Transverse colon (tissue), 4 donors: ENCODE data around the gene CHST11. TPM values are rescaled to one million over a fixed set of nuclear protein-coding genes. Genes with fewer than 3 reads are reported as not detected.

Experiments used
- DNase-seq: peaks from one replicate; pipeline ENCODE4 v3.0.0-alpha.2; 2019
- H3K27ac ChIP-seq, 4 donors: fragments of 200-600 bp; sonication (generic); 2 replicates each; pipeline ENCODE4 v1.5.1; 2016 to 2018; ENCODE audit warnings: inconsistent platforms in 4 of 4
- H3K27me3 ChIP-seq: fragments of 200-600 bp; sonication (generic); 2 replicates; pipeline ENCODE4 v1.5.1; 2017; ENCODE audit warnings: inconsistent platforms
- H3K36me3 ChIP-seq, 4 donors: fragments of 200-600 bp; sonication (generic); 2 replicates each; pipeline ENCODE4 v1.5.1; 2017 to 2019; ENCODE audit warnings: inconsistent platforms in 4 of 4
- H3K4me1 ChIP-seq, 4 donors: fragments of 200-600 bp; sonication (generic); 2 replicates each; pipeline ENCODE4 v1.5.1; 2017 to 2020; ENCODE audit warnings: inconsistent platforms in 4 of 4
- H3K4me3 ChIP-seq, 4 donors: fragments of 200-600 bp; sonication (generic); 1 replicate in 1 of 4; 2 replicates in 3 of 4; pipeline versions ENCODE4 v1.5.1 to v1.6.1; 2017 to 2019; ENCODE audit warnings: inconsistent platforms in 4 of 4
- H3K9me3 ChIP-seq, 2 donors: fragments of 200-600 bp; sonication (generic); 2 replicates each; pipeline ENCODE4 v1.5.1; 2017 to 2019; ENCODE audit warnings: inconsistent platforms in 2 of 2
- CTCF ChIP-seq, 5 experiments: fragments of 200-600 bp in 3 of 5; fragments of 450-650 bp in 2 of 5; sonication (generic) in 3 of 5; IDR thresholded peaks; 1 replicate in 2 of 5; 2 replicates in 3 of 5; pipeline ENCODE4 v1.5.1; 2016 to 2017; ENCODE audit warnings: antibody characterized with exemption in 5 of 5, inconsistent platforms in 3 of 5, mild to moderate bottlenecking in 2 of 5, moderate library complexity in 1 of 5
- EP300 ChIP-seq: sonication (generic); formaldehyde crosslinking; IDR thresholded peaks from one replicate; pipeline ENCODE4 v1.6.1; 2017; ENCODE audit warnings: antibody characterized with exemption, low read depth
- POLR2A ChIP-seq: fragments of 450-650 bp; IDR thresholded peaks from one replicate; pipeline ENCODE4 v1.6.1; 2016; ENCODE audit warnings: antibody characterized with exemption, mild to moderate bottlenecking, moderate library complexity
- POLR2AphosphoS5 ChIP-seq, 3 donors: sonication (generic); formaldehyde crosslinking; IDR thresholded peaks; one replicate each; pipeline ENCODE4 v1.6.1; 2016; ENCODE audit warnings: antibody characterized with exemption in 3 of 3
- WGBS, 2 donors: methylation state at CpG; one replicate each; pipeline ENCODE4 v1.1.5; 2018; ENCODE audit warnings: low coverage in 1 of 2; 5-methylcytosine and 5-hydroxymethylcytosine counted together
- in situ Hi-C, 4 donors: fragments of 200-750 bp; cut with MboI; loops; one replicate each; pipeline versions ENCODE4 v1.15.0 to v1.15.1; 2017; ENCODE audit warnings: low sequenced_read_pairs in 3 of 4, low pct_ligation_motif_present in 1 of 4, low pct_unique_long_range_greater_than_20kb in 1 of 4
- intact Hi-C: fragments of 100-400 bp; cut with DNase I; formaldehyde crosslinking; loops from one replicate; pipeline ENCODE4 v1.15.1; 2023; ENCODE audit warnings: low total_unique reads
- total RNA-seq, 4 donors: library from RNA; depleted of rRNA; stranded (reverse); fragments of >200 nt; gene quantifications; one replicate each; pipeline ENCODE4 v1.1.0, GENCODE V29; 2016

The CHST11 gene
- total RNA-seq, 4 donors from 2014 or later = 4.2 to 123 (median 31.5) TPM

GRCh38 chr12:104490186-104490585 lies 33.4 kb downstream of the CHST11 start:
- no peak for DNase-seq
- no peaks in the 10 kb centered on the region for H3K36me3 ChIP-seq
- intact Hi-C loops (no loop called here), in situ Hi-C loops (no loop called here)
- H3K9me3 ChIP-seq = no peaks in the 10 kb centered on the region
- 86 to 100% methylated on average over 1 to 4 of the region's 4 CpGs for WGBS, 2 donors
- TF ChIP-seq POLR2AphosphoS5 (IDR thresholded peaks at IDR 0.05) (no peak), POLR2A (no peak), CTCF (IDR thresholded peaks at IDR 0.05) (no peak)
- no peak overlapping the region for H3K4me3 ChIP-seq
- H3K4me1 ChIP-seq = peaks cover 0 to 35% (median 15%) of the 10 kb centered on the region in 4 donors
- no peak overlapping the region for H3K27ac ChIP-seq
- no peaks in the 10 kb centered on the region for H3K27me3 ChIP-seq

GRCh38 chr12:104490850-104491249 lies 34.1 kb downstream of the CHST11 start:
- no peaks in the 10 kb centered on the region for H3K9me3 ChIP-seq
- no peaks in the 10 kb centered on the region for H3K36me3 ChIP-seq
- intact Hi-C loops = no loop called here
- in situ Hi-C loops = no loop called here
- H3K27me3 ChIP-seq = no peaks in the 10 kb centered on the region
- DNase-seq = no peak
- WGBS, 2 donors = 78 to 79% methylated on average over 3 of the region's 3 CpGs
- H3K27ac ChIP-seq = no peak overlapping the region
- peaks cover 0 to 32% (median 12%) of the 10 kb centered on the region in 4 donors for H3K4me1 ChIP-seq
- TF ChIP-seq POLR2AphosphoS5 (IDR thresholded peaks at IDR 0.05) (no peak), EP300 (no peak), POLR2A (no peak), CTCF (IDR thresholded peaks at IDR 0.05) (no peak)
- no peak overlapping the region for H3K4me3 ChIP-seq

- intact Hi-C loops (no loop called here), in situ Hi-C loops (no loop called here)
- H3K9me3 ChIP-seq = no peaks in the 10 kb centered on the region
- peaks cover 0 to 19% (median 0%) of the 10 kb centered on the region in 4 donors for H3K4me1 ChIP-seq
- WGBS, 2 donors = 80 to 94% methylated on average over 1 to 7 of the region's 7 CpGs
- no peak for DNase-seq
- TF ChIP-seq POLR2A (no peak), POLR2AphosphoS5 (IDR thresholded peaks at IDR 0.05) (no peak), CTCF (IDR thresholded peaks at IDR 0.05) (no peak)
- H3K27me3 ChIP-seq = no peaks in the 10 kb centered on the region
- H3K4me3 ChIP-seq = no peak overlapping the region
- peak overlapping the region in 3 of 4 donors; percentile 14 to 72 (median 54) for H3K27ac ChIP-seq
- H3K36me3 ChIP-seq = no peaks in the 10 kb centered on the region
These were observed 36.7 kb downstream of the CHST11 start for GRCh38 chr12:104493496-104493895.

GRCh38 chr12:104494137-104494792 lies 37.5 kb downstream of the CHST11 start:
- Histone ChIP-seq H3K27me3 (no peaks in the 10 kb centered on the region), H3K27ac (peak overlapping the region; percentile 14 to 72 (median 38)), H3K36me3 (no peaks in the 10 kb centered on the region), H3K9me3 (no peaks in the 10 kb centered on the region), H3K4me3 (no peak overlapping the region), H3K4me1 (peaks cover 0 to 22% (median 0%) of the 10 kb centered on the region in 4 donors)
- DNase-seq = no peak
- 74 to 75% methylated on average over 8 to 13 of the region's 13 CpGs for WGBS, 2 donors
- in situ Hi-C loops (no loop called here), intact Hi-C loops (no loop called here)
- TF ChIP-seq CTCF (IDR thresholded peaks at IDR 0.05) (no peak), POLR2A (no peak), POLR2AphosphoS5 (IDR thresholded peaks at IDR 0.05) (no peak), EP300 (no peak)
